Measurements from ENCODE around the gene MYH10.

Gene MYH10

GRCh38 chr17:8534498-8535188 is 95.9 kb downstream of the MYH10 start:
- no peaks in the 10 kb centered on the region for H3K27me3 ChIP-seq (ENCODE audit: control insufficient read depth in 2 of 2, insufficient read depth in 2 of 2, low read length in 2 of 2)

GRCh38 chr17:8532021-8532420 is 98.5 kb downstream of the MYH10 start:
- Histone ChIP-seq H3K4me1 (ENCODE audit: control insufficient read depth in 2 of 2, insufficient read depth in 2 of 2, low read length in 2 of 2) (peaks cover 0 to 3% of the 10 kb centered on the region in 2 donors), H3K4me3 (ENCODE audit: low read length in 2 of 2) (no peak overlapping the region), H3K27me3 (ENCODE audit: control insufficient read depth in 2 of 2, insufficient read depth in 2 of 2, low read length in 2 of 2) (no peaks in the 10 kb centered on the region), H3K9ac (ENCODE audit: low read depth in 1 of 2, low read length in 2 of 2) (no peak overlapping the region), H3K9me3 (ENCODE audit: control insufficient read depth in 2 of 2, low read length in 2 of 2) (no peaks in the 10 kb centered on the region), H3K36me3 (ENCODE audit: control insufficient read depth in 2 of 2, insufficient read depth in 2 of 2, low read length in 2 of 2) (no peaks in the 10 kb centered on the region), H3K27ac (ENCODE audit: low read depth in 2 of 2, low read length in 2 of 2) (no peak overlapping the region)

More at GRCh38 chr17:8534498-8535188, 95.9 kb downstream of the MYH10 start:
- H3K27ac ChIP-seq (ENCODE audit: low read depth in 2 of 2, low read length in 2 of 2), result no peak overlapping the region
- H3K4me1 ChIP-seq (ENCODE audit: control insufficient read depth in 2 of 2, insufficient read depth in 2 of 2, low read length in 2 of 2), result peaks cover 0 to 3% of the 10 kb centered on the region in 2 donors
- H3K9ac ChIP-seq (ENCODE audit: low read depth in 1 of 2, low read length in 2 of 2), result no peak overlapping the region
- no peak overlapping the region for H3K4me3 ChIP-seq (ENCODE audit: low read length in 2 of 2)
- H3K36me3 ChIP-seq (ENCODE audit: control insufficient read depth in 2 of 2, insufficient read depth in 2 of 2, low read length in 2 of 2), result no peaks in the 10 kb centered on the region
- no peaks in the 10 kb centered on the region for H3K9me3 ChIP-seq (ENCODE audit: control insufficient read depth in 2 of 2, low read length in 2 of 2)

GRCh38 chr17:8522577-8522976 is 107.9 kb downstream of the MYH10 start:
- no peak overlapping the region for H3K4me3 ChIP-seq (ENCODE audit: low read length in 2 of 2)
- no peak overlapping the region for H3K9ac ChIP-seq (ENCODE audit: low read depth in 1 of 2, low read length in 2 of 2)
- H3K27ac ChIP-seq (ENCODE audit: low read depth in 2 of 2, low read length in 2 of 2), result no peak overlapping the region
- no peaks in the 10 kb centered on the region for H3K9me3 ChIP-seq (ENCODE audit: control insufficient read depth in 2 of 2, low read length in 2 of 2)
- peaks cover 0 to 4% of the 10 kb centered on the region in 2 donors for H3K36me3 ChIP-seq (ENCODE audit: control insufficient read depth in 2 of 2, insufficient read depth in 2 of 2, low read length in 2 of 2)
- no peaks in the 10 kb centered on the region for H3K27me3 ChIP-seq (ENCODE audit: control insufficient read depth in 2 of 2, insufficient read depth in 2 of 2, low read length in 2 of 2)
- H3K4me1 ChIP-seq (ENCODE audit: control insufficient read depth in 2 of 2, insufficient read depth in 2 of 2, low read length in 2 of 2), result no peaks in the 10 kb centered on the region

GRCh38 chr17:8520981-8521380 is 109.5 kb downstream of the MYH10 start:
- no peaks in the 10 kb centered on the region for H3K27me3 ChIP-seq (ENCODE audit: control insufficient read depth in 2 of 2, insufficient read depth in 2 of 2, low read length in 2 of 2)
- H3K4me1 ChIP-seq (ENCODE audit: control insufficient read depth in 2 of 2, insufficient read depth in 2 of 2, low read length in 2 of 2), result no peaks in the 10 kb centered on the region
- no peaks in the 10 kb centered on the region for H3K9me3 ChIP-seq (ENCODE audit: control insufficient read depth in 2 of 2, low read length in 2 of 2)
- no peak overlapping the region for H3K9ac ChIP-seq (ENCODE audit: low read depth in 1 of 2, low read length in 2 of 2)
- no peak overlapping the region for H3K27ac ChIP-seq (ENCODE audit: low read depth in 2 of 2, low read length in 2 of 2)
- no peak overlapping the region for H3K4me3 ChIP-seq (ENCODE audit: low read length in 2 of 2)
- H3K36me3 ChIP-seq (ENCODE audit: control insufficient read depth in 2 of 2, insufficient read depth in 2 of 2, low read length in 2 of 2), result peaks cover 0 to 4% of the 10 kb centered on the region in 2 donors

GRCh38 chr17:8518850-8519249 is 111.7 kb downstream of the MYH10 start:
- Histone ChIP-seq H3K36me3 (ENCODE audit: control insufficient read depth in 2 of 2, insufficient read depth in 2 of 2, low read length in 2 of 2) (peaks cover 0 to 4% of the 10 kb centered on the region in 2 donors), H3K4me3 (ENCODE audit: low read length in 2 of 2) (no peak overlapping the region), H3K9ac (ENCODE audit: low read depth in 1 of 2, low read length in 2 of 2) (no peak overlapping the region), H3K27ac (ENCODE audit: low read depth in 2 of 2, low read length in 2 of 2) (no peak overlapping the region), H3K4me1 (ENCODE audit: control insufficient read depth in 2 of 2, insufficient read depth in 2 of 2, low read length in 2 of 2) (no peaks in the 10 kb centered on the region), H3K27me3 (ENCODE audit: control insufficient read depth in 2 of 2, insufficient read depth in 2 of 2, low read length in 2 of 2) (no peaks in the 10 kb centered on the region), H3K9me3 (ENCODE audit: control insufficient read depth in 2 of 2, low read length in 2 of 2) (no peaks in the 10 kb centered on the region)

- H3K9me3 ChIP-seq (ENCODE audit: control insufficient read depth in 2 of 2, low read length in 2 of 2), result no peaks in the 10 kb centered on the region
- H3K27ac ChIP-seq (ENCODE audit: low read depth in 2 of 2, low read length in 2 of 2), result no peak overlapping the region
- no peak overlapping the region for H3K4me3 ChIP-seq (ENCODE audit: low read length in 2 of 2)
- H3K9ac ChIP-seq (ENCODE audit: low read depth in 1 of 2, low read length in 2 of 2), result no peak overlapping the region
- no peaks in the 10 kb centered on the region for H3K27me3 ChIP-seq (ENCODE audit: control insufficient read depth in 2 of 2, insufficient read depth in 2 of 2, low read length in 2 of 2)
- peaks cover 0 to 4% of the 10 kb centered on the region in 2 donors for H3K36me3 ChIP-seq (ENCODE audit: control insufficient read depth in 2 of 2, insufficient read depth in 2 of 2, low read length in 2 of 2)
- no peaks in the 10 kb centered on the region for H3K4me1 ChIP-seq (ENCODE audit: control insufficient read depth in 2 of 2, insufficient read depth in 2 of 2, low read length in 2 of 2)
Measured at GRCh38 chr17:8518326-8518725, 112.2 kb downstream of the MYH10 start.

GRCh38 chr17:8514801-8515200 is 115.7 kb downstream of the MYH10 start:
- Histone ChIP-seq H3K27ac (ENCODE audit: low read depth in 2 of 2, low read length in 2 of 2) (no peak overlapping the region), H3K4me1 (ENCODE audit: control insufficient read depth in 2 of 2, insufficient read depth in 2 of 2, low read length in 2 of 2) (no peaks in the 10 kb centered on the region), H3K4me3 (ENCODE audit: low read length in 2 of 2) (no peak overlapping the region), H3K27me3 (ENCODE audit: control insufficient read depth in 2 of 2, insufficient read depth in 2 of 2, low read length in 2 of 2) (no peaks in the 10 kb centered on the region), H3K36me3 (ENCODE audit: control insufficient read depth in 2 of 2, insufficient read depth in 2 of 2, low read length in 2 of 2) (peaks cover 0 to 4% of the 10 kb centered on the region in 2 donors), H3K9me3 (ENCODE audit: control insufficient read depth in 2 of 2, low read length in 2 of 2) (no peaks in the 10 kb centered on the region), H3K9ac (ENCODE audit: low read depth in 1 of 2, low read length in 2 of 2) (no peak overlapping the region)

GRCh38 chr17:8506145-8506544 is 124.4 kb downstream of the MYH10 start:
- no peaks in the 10 kb centered on the region for H3K4me1 ChIP-seq (ENCODE audit: control insufficient read depth in 2 of 2, insufficient read depth in 2 of 2, low read length in 2 of 2)
- no peak overlapping the region for H3K9ac ChIP-seq (ENCODE audit: low read depth in 1 of 2, low read length in 2 of 2)
- H3K27ac ChIP-seq (ENCODE audit: low read depth in 2 of 2, low read length in 2 of 2), result no peak overlapping the region

GRCh38 chr17:8504460-8505207 is 125.9 kb downstream of the MYH10 start:
- H3K36me3 ChIP-seq (ENCODE audit: control insufficient read depth in 2 of 2, insufficient read depth in 2 of 2, low read length in 2 of 2), result no peaks in the 10 kb centered on the region

More at GRCh38 chr17:8506145-8506544, 124.4 kb downstream of the MYH10 start:
- Histone ChIP-seq H3K36me3 (ENCODE audit: control insufficient read depth in 2 of 2, insufficient read depth in 2 of 2, low read length in 2 of 2) (no peaks in the 10 kb centered on the region), H3K27me3 (ENCODE audit: control insufficient read depth in 2 of 2, insufficient read depth in 2 of 2, low read length in 2 of 2) (no peaks in the 10 kb centered on the region), H3K4me3 (ENCODE audit: low read length in 2 of 2) (no peak overlapping the region), H3K9me3 (ENCODE audit: control insufficient read depth in 2 of 2, low read length in 2 of 2) (no peaks in the 10 kb centered on the region)

GRCh38 chr17:8503807-8504206 is 126.7 kb downstream of the MYH10 start:
- H3K27ac ChIP-seq (ENCODE audit: low read depth in 2 of 2, low read length in 2 of 2), result no peak overlapping the region
- no peaks in the 10 kb centered on the region for H3K27me3 ChIP-seq (ENCODE audit: control insufficient read depth in 2 of 2, insufficient read depth in 2 of 2, low read length in 2 of 2)

More at GRCh38 chr17:8504460-8505207, 125.9 kb downstream of the MYH10 start:
- no peak overlapping the region for H3K4me3 ChIP-seq (ENCODE audit: low read length in 2 of 2)
- no peaks in the 10 kb centered on the region for H3K9me3 ChIP-seq (ENCODE audit: control insufficient read depth in 2 of 2, low read length in 2 of 2)
- no peaks in the 10 kb centered on the region for H3K4me1 ChIP-seq (ENCODE audit: control insufficient read depth in 2 of 2, insufficient read depth in 2 of 2, low read length in 2 of 2)
- no peak overlapping the region for H3K9ac ChIP-seq (ENCODE audit: low read depth in 1 of 2, low read length in 2 of 2)
- no peaks in the 10 kb centered on the region for H3K27me3 ChIP-seq (ENCODE audit: control insufficient read depth in 2 of 2, insufficient read depth in 2 of 2, low read length in 2 of 2)
- no peak overlapping the region for H3K27ac ChIP-seq (ENCODE audit: low read depth in 2 of 2, low read length in 2 of 2)

More at GRCh38 chr17:8503807-8504206, 126.7 kb downstream of the MYH10 start:
- Histone ChIP-seq H3K4me1 (ENCODE audit: control insufficient read depth in 2 of 2, insufficient read depth in 2 of 2, low read length in 2 of 2) (no peaks in the 10 kb centered on the region), H3K36me3 (ENCODE audit: control insufficient read depth in 2 of 2, insufficient read depth in 2 of 2, low read length in 2 of 2) (peaks cover 0 to 5% of the 10 kb centered on the region in 2 donors), H3K9ac (ENCODE audit: low read depth in 1 of 2, low read length in 2 of 2) (no peak overlapping the region), H3K9me3 (ENCODE audit: control insufficient read depth in 2 of 2, low read length in 2 of 2) (no peaks in the 10 kb centered on the region), H3K4me3 (ENCODE audit: low read length in 2 of 2) (no peak overlapping the region)

All from mucosa of rectum (tissue), 2 donors.